Trophoblast cell (in vitro differentiated cells and primary cell): ENCODE measurements around the gene PROZ.
"Not testable (repeated sequence)": the region's sequence is repeated elsewhere in the genome, so short reads cannot be mapped to it uniquely, and the experiment has no call there.

ENCODE experiments used
- DNase-seq, 2 donors: peaks; one replicate each; pipeline ENCODE4 v3.0.0-alpha.2; 2016
- H2AFZ ChIP-seq: 2 replicates; pipeline ENCODE4 v1.6.1; 2013; ENCODE audit warnings: low read length, moderate library complexity, mild to moderate bottlenecking; ENCODE audit not compliant: insufficient read depth, poor library complexity
- H2AK5ac ChIP-seq: 2 replicates; pipeline ENCODE4 v1.6.1; 2013; ENCODE audit warnings: mild to moderate bottlenecking, low read length
- H2BK120ac ChIP-seq: 2 replicates; pipeline ENCODE4 v1.6.1; 2013; ENCODE audit warnings: low read length, mild to moderate bottlenecking, moderate library complexity; ENCODE audit not compliant: insufficient read depth, poor library complexity
- H2BK12ac ChIP-seq: 2 replicates; pipeline ENCODE4 v1.6.1; 2013; ENCODE audit warnings: mild to moderate bottlenecking, low read length, moderate library complexity
- H2BK5ac ChIP-seq: 2 replicates; pipeline ENCODE4 v1.6.1; 2013; ENCODE audit warnings: low read length, low read depth, moderate library complexity, mild to moderate bottlenecking; ENCODE audit not compliant: poor library complexity
- H3K14ac ChIP-seq: 2 replicates; pipeline ENCODE4 v1.6.1; 2013; ENCODE audit warnings: mild to moderate bottlenecking, low read length
- H3K18ac ChIP-seq: 2 replicates; pipeline ENCODE4 v1.6.1; 2013; ENCODE audit warnings: mild to moderate bottlenecking, low read length
- H3K23ac ChIP-seq: 2 replicates; pipeline ENCODE4 v1.6.1; 2013; ENCODE audit warnings: low read length
- H3K27ac ChIP-seq: 2 replicates; pipeline ENCODE4 v1.5.1; 2013; ENCODE audit warnings: low read depth, mild to moderate bottlenecking, inconsistent platforms, low read length, moderate library complexity
- H3K27me3 ChIP-seq: 2 replicates; pipeline ENCODE4 v1.6.1; 2013; ENCODE audit warnings: inconsistent platforms, mild to moderate bottlenecking, low read length, moderate library complexity; ENCODE audit not compliant: insufficient read depth
- H3K36me3 ChIP-seq, 2 experiments: 1 replicate in 1 of 2; 2 replicates in 1 of 2; pipeline ENCODE4 v1.6.1; 2013; ENCODE audit warnings: low read length in 2 of 2, mild to moderate bottlenecking in 2 of 2, moderate library complexity in 1 of 2; ENCODE audit not compliant: insufficient read depth in 2 of 2, control insufficient read depth in 1 of 2
- H3K4ac ChIP-seq: 2 replicates; pipeline ENCODE4 v1.6.1; 2013; ENCODE audit warnings: low read depth, mild to moderate bottlenecking, low read length, moderate library complexity
- H3K4me1 ChIP-seq, 2 experiments: 1 replicate in 1 of 2; 2 replicates in 1 of 2; pipeline ENCODE4 v1.6.1; 2013; ENCODE audit warnings: low read length in 2 of 2, mild to moderate bottlenecking in 2 of 2, moderate library complexity in 1 of 2; ENCODE audit not compliant: insufficient read depth in 2 of 2, control insufficient read depth in 1 of 2
- H3K4me2 ChIP-seq: 2 replicates; pipeline ENCODE4 v1.6.1; 2013; ENCODE audit warnings: inconsistent platforms, mild to moderate bottlenecking, low read length, moderate library complexity
- H3K4me3 ChIP-seq: 2 replicates; pipeline ENCODE4 v1.5.1; 2013; ENCODE audit warnings: mild to moderate bottlenecking, low read depth, low read length, inconsistent platforms
- H3K79me1 ChIP-seq: one replicate; pipeline ENCODE4 v1.6.1; 2013; ENCODE audit warnings: low read length
- H3K79me2 ChIP-seq: 2 replicates; pipeline ENCODE4 v1.6.1; 2013; ENCODE audit warnings: low read length, mild to moderate bottlenecking; ENCODE audit not compliant: control insufficient read depth, insufficient read depth, poor library complexity
- H3K9ac ChIP-seq: 2 replicates; pipeline ENCODE4 v1.6.1; 2013; ENCODE audit warnings: mild to moderate bottlenecking, low read length
- H3K9me3 ChIP-seq: 2 replicates; pipeline ENCODE4 v1.6.1; 2013; ENCODE audit warnings: low read depth, mild to moderate bottlenecking, control low read depth, inconsistent platforms, low read length; ENCODE audit not compliant: insufficient read depth
- H4K12ac ChIP-seq: 2 replicates; pipeline ENCODE4 v1.6.1; 2013; ENCODE audit warnings: low read depth, mild to moderate bottlenecking, low read length, moderate library complexity
- H4K8ac ChIP-seq: 2 replicates; pipeline ENCODE4 v1.6.1; 2013; ENCODE audit warnings: low read depth, mild to moderate bottlenecking, low read length, moderate library complexity
- H4K91ac ChIP-seq: one replicate; pipeline ENCODE4 v1.6.1; 2013; ENCODE audit warnings: low read depth, mild to moderate bottlenecking, low read length, moderate library complexity
- WGBS: extraction: QIAGEN DNeasy Blood & Tissue Kit; methylation state at CpG from one replicate; pipeline ENCODE4 v1.1.7; 2013; ENCODE audit warnings: missing lambda C conversion rate; ENCODE audit not compliant: insufficient read length, insufficient coverage; ENCODE audit errors: extremely low coverage; 5-methylcytosine and 5-hydroxymethylcytosine counted together

PROZ gene

DNA sequence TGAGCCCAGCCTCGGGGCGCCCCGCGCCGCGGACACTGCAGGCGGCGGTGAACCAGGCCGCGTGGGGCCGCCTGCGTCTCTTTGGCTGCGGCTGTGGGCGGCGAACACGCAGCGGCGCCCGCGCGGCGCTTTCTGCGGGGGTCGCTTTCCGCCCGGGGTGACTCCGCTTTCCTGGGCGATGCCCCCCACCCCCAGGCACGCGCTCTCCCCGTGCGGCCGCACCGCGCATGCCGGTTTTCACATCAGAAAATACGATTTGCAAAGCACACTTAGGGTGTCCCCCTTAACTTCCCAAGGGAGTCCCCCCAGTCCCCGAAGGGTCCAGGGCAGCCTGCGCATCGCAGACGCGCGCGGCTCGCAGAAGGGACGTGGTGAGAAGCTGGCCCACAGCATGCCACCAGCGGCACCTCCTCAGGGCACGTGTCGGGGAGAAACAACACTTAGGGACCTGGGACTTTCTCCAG lies 47.6 kb upstream of the PROZ start:
- Histone ChIP-seq H3K14ac (no peak overlapping the region), H4K12ac (no peak overlapping the region), H4K8ac (no peak overlapping the region), H3K79me2 (no peaks in the 10 kb centered on the region), H3K9ac (no peak overlapping the region), H3K4ac (no peak overlapping the region), H3K79me1 (no peaks in the 10 kb centered on the region), H3K9me3 (peaks cover 26% of the 10 kb centered on the region), H2BK120ac (no peak overlapping the region), H2BK12ac (no peak overlapping the region), H2AK5ac (no peak overlapping the region), H3K4me3 (no peak overlapping the region), H2BK5ac (no peak overlapping the region), H3K23ac (no peak overlapping the region), H3K27ac (no peak overlapping the region), H3K18ac (no peak overlapping the region), H4K91ac (no peak overlapping the region), H3K4me2 (no peak overlapping the region), H3K36me3 (no peaks in the 10 kb centered on the region), H3K4me1 (no peaks in the 10 kb centered on the region), H3K27me3 (peaks cover 15% of the 10 kb centered on the region), H2AFZ (no peak overlapping the region)
- no CpG with 5 or more reads among the region's 49 CpGs for WGBS
- no peak for DNase-seq

GRCh38 chr13:113111821-113112220 lies 46.6 kb upstream of the PROZ start:
- H3K4me1 ChIP-seq, H3K36me3 ChIP-seq, H2AK5ac ChIP-seq, H3K4me3 ChIP-seq, H4K8ac ChIP-seq, H3K4me2 ChIP-seq, H3K9ac ChIP-seq, H3K23ac ChIP-seq, H2BK120ac ChIP-seq, H2AFZ ChIP-seq, H3K79me1 ChIP-seq, H3K27ac ChIP-seq, H3K4ac ChIP-seq, H2BK12ac ChIP-seq, H3K14ac ChIP-seq, H3K18ac ChIP-seq, H4K91ac ChIP-seq, H4K12ac ChIP-seq, DNase-seq, H2BK5ac ChIP-seq, H3K79me2 ChIP-seq: not testable (repeated sequence)
- Histone ChIP-seq H3K27me3 (peaks cover 15% of the 10 kb centered on the region), H3K9me3 (peaks cover 26% of the 10 kb centered on the region)
- no CpG with 5 or more reads among the region's 5 CpGs for WGBS

DNA sequence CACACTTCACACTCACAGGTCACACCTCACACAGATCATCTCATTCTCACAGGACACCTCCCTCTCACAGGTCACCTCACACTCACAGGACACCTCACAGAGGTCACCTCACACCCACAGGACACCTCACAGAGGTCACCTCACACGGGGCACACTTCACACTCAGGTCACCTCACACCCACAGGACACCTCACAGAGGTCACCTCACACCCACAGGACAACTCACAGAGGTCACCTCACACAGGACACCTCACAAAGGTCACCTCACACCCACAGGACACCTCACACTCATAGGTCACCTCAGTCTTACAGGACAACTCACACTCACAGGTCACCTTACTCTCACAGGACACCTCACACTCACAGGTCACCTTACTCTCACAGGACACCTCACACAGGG lies 46.0 kb upstream of the PROZ start:
- H4K91ac ChIP-seq, H3K36me3 ChIP-seq, H3K27ac ChIP-seq, H3K23ac ChIP-seq, H4K8ac ChIP-seq, H2BK120ac ChIP-seq, H4K12ac ChIP-seq, H3K4ac ChIP-seq, H3K79me1 ChIP-seq, H2BK5ac ChIP-seq, H3K14ac ChIP-seq, H3K9ac ChIP-seq, H3K4me2 ChIP-seq, H3K4me1 ChIP-seq, H3K4me3 ChIP-seq, H3K18ac ChIP-seq, H2AFZ ChIP-seq, H2BK12ac ChIP-seq, H2AK5ac ChIP-seq, H3K79me2 ChIP-seq, DNase-seq: not testable (repeated sequence)
- Histone ChIP-seq H3K27me3 (peaks cover 15% of the 10 kb centered on the region), H3K9me3 (peaks cover 26% of the 10 kb centered on the region)
- WGBS: no CpG with 5 or more reads among the region's 1 CpG

DNA sequence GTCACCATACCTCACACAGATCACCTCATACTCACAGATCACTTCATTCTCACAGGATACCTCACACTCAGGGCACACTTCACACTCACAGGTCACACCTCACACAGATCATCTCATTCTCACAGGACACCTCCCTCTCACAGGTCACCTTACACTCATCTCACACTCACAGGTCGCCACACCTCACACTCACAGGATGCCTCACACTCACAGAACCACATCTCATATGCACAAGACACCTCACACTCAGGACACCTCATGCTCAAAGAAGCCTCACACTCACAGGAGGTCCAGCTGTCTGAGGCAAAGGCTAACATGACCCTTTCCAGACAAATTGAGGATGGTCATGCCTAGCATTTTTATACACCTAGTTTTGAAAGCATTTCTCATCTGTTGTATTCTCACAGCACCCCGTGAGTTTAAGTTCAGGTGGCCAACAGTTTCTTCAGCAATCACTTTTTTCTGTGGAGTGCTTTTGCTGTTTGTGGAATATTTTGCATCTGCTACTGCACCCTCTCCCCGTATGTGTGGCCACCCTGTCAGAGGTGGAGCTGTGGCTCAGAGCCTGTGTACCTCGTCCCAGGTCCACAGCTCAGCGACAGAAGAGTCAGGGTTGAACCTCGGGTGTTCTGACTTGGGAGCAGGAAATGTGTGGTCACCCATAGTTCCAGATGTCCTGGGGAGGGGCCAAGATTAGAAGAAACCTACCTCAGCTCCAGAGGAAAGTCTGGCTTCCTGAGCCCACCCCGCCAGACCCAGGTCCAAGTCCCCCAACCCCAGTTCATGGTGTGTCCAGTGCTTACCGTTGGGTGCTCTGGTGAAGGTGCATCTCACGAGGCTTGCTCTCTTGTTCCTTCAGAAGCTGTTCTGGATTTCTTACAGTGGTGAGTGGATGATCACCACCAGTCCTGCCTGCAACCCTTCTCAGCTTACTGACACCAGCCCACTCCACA lies 45.3 kb upstream of the PROZ start:
- Histone ChIP-seq H3K9me3 (peaks cover 26% of the 10 kb centered on the region), H2BK12ac (no peak overlapping the region), H3K4me1 (peaks cover 4 to 6% of the 10 kb centered on the region in 2 experiments), H4K91ac (no peak overlapping the region), H2AK5ac (no peak overlapping the region), H4K12ac (no peak overlapping the region), H3K79me2 (no peaks in the 10 kb centered on the region), H3K36me3 (no peaks in the 10 kb centered on the region), H2BK120ac (no peak overlapping the region), H3K14ac (no peak overlapping the region), H3K9ac (no peak overlapping the region), H3K79me1 (no peaks in the 10 kb centered on the region), H3K4me3 (no peak overlapping the region), H3K18ac (no peak overlapping the region), H2BK5ac (no peak overlapping the region), H3K4me2 (no peak overlapping the region), H4K8ac (no peak overlapping the region), H3K27me3 (peaks cover 15% of the 10 kb centered on the region), H3K27ac (no peak overlapping the region), H2AFZ (no peak overlapping the region), H3K23ac (no peak overlapping the region), H3K4ac (no peak overlapping the region)
- no peak for DNase-seq
- no CpG with 5 or more reads among the region's 9 CpGs for WGBS
